ENCODE data around the gene TBX19. TPM values are rescaled to one million over a fixed set of nuclear protein-coding genes. Genes with fewer than 3 reads are reported as not detected.

TBX19 gene
- total RNA-seq, 4 donors from 2014 or later, result 1.8 to 8.5 (median 3.7) TPM

DNA sequence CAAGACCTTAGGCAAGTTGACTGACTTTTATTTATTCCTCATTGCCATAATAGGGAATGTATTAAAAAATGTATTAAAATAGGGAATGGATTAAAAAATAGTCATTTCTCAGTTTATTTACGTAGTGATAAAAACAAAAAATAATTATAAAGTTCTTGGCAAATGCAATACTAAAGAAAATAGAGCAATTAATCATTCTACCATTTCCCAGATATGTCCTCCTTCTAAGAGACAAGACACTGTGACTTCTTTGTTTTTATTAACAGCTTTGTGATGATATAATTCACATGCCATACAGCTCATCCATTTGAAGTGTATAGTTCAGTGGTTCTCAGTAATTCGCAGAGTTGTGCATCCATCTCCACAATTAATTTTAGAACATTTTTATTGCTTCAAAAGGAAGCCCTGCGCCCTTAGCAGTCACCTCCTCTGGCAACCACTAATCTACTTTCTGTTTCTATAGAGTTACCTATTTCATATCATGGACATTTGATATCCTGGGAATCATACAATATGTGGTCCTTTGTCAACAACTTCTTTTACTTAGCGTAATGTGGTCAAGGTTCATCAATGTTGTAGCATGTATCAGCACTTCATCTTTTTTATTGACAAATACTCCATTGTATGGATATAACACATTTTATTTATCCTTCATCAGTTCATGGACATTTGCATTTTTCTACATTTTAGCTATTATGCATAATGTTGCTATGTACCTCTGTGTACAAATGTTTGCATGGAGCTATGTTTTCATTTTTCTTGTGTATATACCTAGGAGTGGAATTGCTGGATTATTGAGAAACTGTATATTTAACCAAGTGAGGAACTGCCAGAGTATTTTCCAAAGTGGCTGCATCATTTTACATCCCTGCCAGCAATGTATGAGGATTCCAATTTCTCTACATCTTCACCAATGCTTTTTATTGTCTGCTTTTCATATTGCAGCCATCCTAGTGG is 5.6 kb downstream of the TBX19 start:
- no peak overlapping the region for H3K27ac ChIP-seq
- WGBS, 2 donors, result 91 to 93% methylated on average over 4 of the region's 4 CpGs
- H3K4me1 ChIP-seq, result no peaks in the 10 kb centered on the region
- DNase-seq (ENCODE audit: low spot score in 2 of 2), result no peak
- TF ChIP-seq, protein P1, sequence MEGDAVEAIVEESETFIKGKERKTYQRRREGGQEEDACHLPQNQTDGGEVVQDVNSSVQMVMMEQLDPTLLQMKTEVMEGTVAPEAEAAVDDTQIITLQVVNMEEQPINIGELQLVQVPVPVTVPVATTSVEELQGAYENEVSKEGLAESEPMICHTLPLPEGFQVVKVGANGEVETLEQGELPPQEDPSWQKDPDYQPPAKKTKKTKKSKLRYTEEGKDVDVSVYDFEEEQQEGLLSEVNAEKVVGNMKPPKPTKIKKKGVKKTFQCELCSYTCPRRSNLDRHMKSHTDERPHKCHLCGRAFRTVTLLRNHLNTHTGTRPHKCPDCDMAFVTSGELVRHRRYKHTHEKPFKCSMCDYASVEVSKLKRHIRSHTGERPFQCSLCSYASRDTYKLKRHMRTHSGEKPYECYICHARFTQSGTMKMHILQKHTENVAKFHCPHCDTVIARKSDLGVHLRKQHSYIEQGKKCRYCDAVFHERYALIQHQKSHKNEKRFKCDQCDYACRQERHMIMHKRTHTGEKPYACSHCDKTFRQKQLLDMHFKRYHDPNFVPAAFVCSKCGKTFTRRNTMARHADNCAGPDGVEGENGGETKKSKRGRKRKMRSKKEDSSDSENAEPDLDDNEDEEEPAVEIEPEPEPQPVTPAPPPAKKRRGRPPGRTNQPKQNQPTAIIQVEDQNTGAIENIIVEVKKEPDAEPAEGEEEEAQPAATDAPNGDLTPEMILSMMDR (IDR thresholded peaks at IDR 0.05), result no peak
- TF ChIP-seq EP300 (IDR thresholded peaks at IDR 0.05) (no peak), POLR2A (IDR thresholded peaks at IDR 0.05) (no peak)
- peaks cover 0 to 6% (median 0%) of the 10 kb centered on the region in 3 donors for H3K36me3 ChIP-seq
- no peaks in the 10 kb centered on the region for H3K9me3 ChIP-seq
- no peak overlapping the region for H3K4me3 ChIP-seq
- no peaks in the 10 kb centered on the region for H3K27me3 ChIP-seq

DNA sequence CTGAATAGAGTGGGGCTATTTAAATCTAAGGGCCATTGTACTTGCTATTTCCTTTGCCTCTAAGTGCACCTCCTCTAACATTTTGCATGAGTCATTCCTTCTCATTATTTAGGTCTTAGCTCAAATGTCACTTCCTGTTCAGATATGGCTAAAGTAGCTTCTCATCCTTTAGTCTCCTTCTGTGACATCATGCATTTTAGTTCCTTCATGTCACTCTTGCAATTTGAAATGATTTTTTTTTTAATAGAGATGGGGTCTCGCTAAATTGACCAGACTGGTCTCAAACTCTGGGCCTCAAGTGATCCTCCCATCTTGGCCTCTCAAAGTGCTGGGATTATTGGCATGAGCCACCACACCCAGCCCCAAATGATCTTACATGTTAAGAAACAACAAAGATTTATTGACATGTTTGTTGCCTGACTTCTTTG is 6.6 kb downstream of the TBX19 start:
- H3K9me3 ChIP-seq, result no peaks in the 10 kb centered on the region
- peaks cover 0 to 15% (median 0%) of the 10 kb centered on the region in 3 donors for H3K36me3 ChIP-seq
- H3K27ac ChIP-seq, result no peak overlapping the region
- no peak for TF ChIP-seq POLR2A (IDR thresholded peaks at IDR 0.05)
- TF ChIP-seq, protein P1 (IDR thresholded peaks at IDR 0.05), result no peak
- H3K4me3 ChIP-seq, result no peak overlapping the region
- no peak for DNase-seq (ENCODE audit: low spot score in 2 of 2)
- H3K27me3 ChIP-seq, result no peaks in the 10 kb centered on the region
- no peaks in the 10 kb centered on the region for H3K4me1 ChIP-seq
- 91 to 97% methylated on average over 1 of the region's 1 CpG for WGBS, 2 donors

DNA sequence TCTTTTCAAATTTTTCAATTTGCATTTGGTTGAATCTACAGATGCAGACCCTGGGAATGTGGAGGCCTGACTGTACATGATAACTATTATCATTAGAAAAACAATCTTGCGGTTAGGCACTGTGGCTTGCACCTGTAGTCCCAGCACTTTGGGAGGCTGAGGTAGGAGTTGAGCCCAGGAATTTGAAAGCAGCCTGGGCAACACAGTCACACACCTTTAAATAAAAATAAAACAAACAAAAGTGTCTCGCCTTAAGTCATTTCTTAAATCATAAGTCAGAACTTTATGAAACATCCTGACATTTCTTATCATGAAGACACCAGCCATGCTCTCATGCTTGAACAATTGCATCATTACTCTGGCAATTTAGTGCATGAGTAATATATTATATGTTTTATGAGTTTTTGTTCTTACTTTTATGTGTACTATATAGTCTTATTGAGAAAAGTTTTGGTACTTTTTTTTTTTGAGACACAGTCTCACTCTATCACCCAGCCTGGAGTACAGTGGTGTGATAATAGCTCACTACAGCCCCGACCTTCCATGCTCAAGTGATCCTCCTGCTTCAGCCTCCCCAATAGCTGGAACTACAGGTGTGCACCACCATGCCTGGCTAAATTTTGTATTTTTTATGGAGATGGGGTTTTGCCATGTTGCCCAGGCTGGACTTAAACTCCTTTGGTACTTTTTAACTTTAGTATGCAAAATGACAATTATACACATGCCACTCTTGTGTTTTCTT is 7.8 kb downstream of the TBX19 start:
- H3K4me3 ChIP-seq, result no peak overlapping the region
- 98 to 100% methylated on average over 3 of the region's 3 CpGs for WGBS, 2 donors
- no peaks in the 10 kb centered on the region for H3K27me3 ChIP-seq
- H3K27ac ChIP-seq, result no peak overlapping the region
- H3K36me3 ChIP-seq, result peaks cover 0 to 23% (median 4%) of the 10 kb centered on the region in 3 donors
- TF ChIP-seq EP300 (IDR thresholded peaks at IDR 0.05) (no peak), POLR2A (IDR thresholded peaks at IDR 0.05) (no peak)
- TF ChIP-seq, protein P1 (IDR thresholded peaks at IDR 0.05), result no peak
- no peaks in the 10 kb centered on the region for H3K4me1 ChIP-seq
- H3K9me3 ChIP-seq, result no peaks in the 10 kb centered on the region
- DNase-seq (ENCODE audit: low spot score in 2 of 2), result no peak

DNA sequence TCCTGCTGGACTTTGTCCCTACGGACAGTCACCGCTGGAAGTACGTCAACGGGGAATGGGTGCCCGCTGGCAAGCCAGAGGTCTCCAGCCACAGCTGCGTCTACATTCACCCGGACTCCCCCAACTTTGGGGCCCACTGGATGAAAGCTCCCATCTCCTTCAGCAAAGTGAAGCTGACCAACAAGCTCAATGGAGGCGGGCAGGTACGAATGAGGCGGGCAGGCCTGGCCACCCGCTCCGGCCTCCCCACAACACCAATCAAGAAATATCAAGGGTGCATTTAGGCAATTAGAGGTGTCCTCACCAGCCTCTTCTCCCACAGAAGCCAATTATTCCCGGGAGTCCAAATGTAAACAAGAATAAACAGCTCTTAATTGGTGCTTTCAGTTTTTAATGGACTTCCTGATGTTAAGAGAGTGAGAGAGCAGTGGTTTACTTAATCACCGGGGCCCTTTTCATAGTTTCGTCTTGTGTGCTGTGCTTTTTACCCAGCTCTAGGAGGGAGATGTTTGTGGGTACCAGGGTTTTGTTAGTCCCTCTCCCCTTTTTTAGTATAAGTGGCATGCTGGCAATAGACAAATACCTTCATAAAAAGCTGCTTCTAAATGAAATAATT is 10.7 kb downstream of the TBX19 start:
- H3K4me1 ChIP-seq, result no peaks in the 10 kb centered on the region
- no peaks in the 10 kb centered on the region for H3K9me3 ChIP-seq
- DNase-seq (ENCODE audit: low spot score in 2 of 2), result no peak
- WGBS, 2 donors, result 85 to 87% methylated on average over 15 of the region's 15 CpGs
- no peak overlapping the region for H3K4me3 ChIP-seq
- H3K36me3 ChIP-seq, result peaks cover 0 to 33% (median 5%) of the 10 kb centered on the region in 3 donors
- H3K27ac ChIP-seq, result no peak overlapping the region
- no peaks in the 10 kb centered on the region for H3K27me3 ChIP-seq
- TF ChIP-seq EP300 (IDR thresholded peaks at IDR 0.05) (no peak), POLR2A (IDR thresholded peaks at IDR 0.05) (no peak)
- TF ChIP-seq, protein P1 (IDR thresholded peaks at IDR 0.05), result no peak

All from tibial nerve (tissue), 4 donors.